Measurements from ENCODE around the gene PPP1R37.

PPP1R37 gene

GRCh38 chr19:45170146-45171106 is 77.4 kb downstream of the PPP1R37 start:
- no peak overlapping the region for H3K4me2 ChIP-seq (ENCODE audit: low read length)
- TF ChIP-seq CTCF (IDR thresholded peaks at IDR 0.05) = no peak
- no peak overlapping the region for H2AFZ ChIP-seq
- no peak overlapping the region for H3K9ac ChIP-seq
- H3K79me2 ChIP-seq = peaks cover 9% of the 10 kb centered on the region
- no peaks in the 10 kb centered on the region for H3K36me3 ChIP-seq (ENCODE audit: control insufficient read depth, insufficient read depth, low read length)
- H3K27me3 ChIP-seq (ENCODE audit: control insufficient read depth, insufficient read depth, low read length) = no peaks in the 10 kb centered on the region
- H3K4me3 ChIP-seq (ENCODE audit: low read depth, low read length) = no peak overlapping the region
- peak overlapping the region; percentile 6 for H3K27ac ChIP-seq
- no peaks in the 10 kb centered on the region for H3K9me3 ChIP-seq (ENCODE audit: control insufficient read depth, low read length)
- H3K4me1 ChIP-seq = no peaks in the 10 kb centered on the region

GRCh38 chr19:45171211-45171623 is 78.2 kb downstream of the PPP1R37 start:
- no peaks in the 10 kb centered on the region for H3K4me1 ChIP-seq
- no peak overlapping the region for H2AFZ ChIP-seq
- no peak for TF ChIP-seq CTCF (IDR thresholded peaks at IDR 0.05)
- H3K4me3 ChIP-seq (ENCODE audit: low read depth, low read length) = no peak overlapping the region
- no peaks in the 10 kb centered on the region for H3K9me3 ChIP-seq (ENCODE audit: control insufficient read depth, low read length)
- no peaks in the 10 kb centered on the region for H3K27me3 ChIP-seq (ENCODE audit: control insufficient read depth, insufficient read depth, low read length)
- H3K27ac ChIP-seq = peak overlapping the region; percentile 12
- peaks cover 9% of the 10 kb centered on the region for H3K79me2 ChIP-seq
- no peak overlapping the region for H3K9ac ChIP-seq
- H3K36me3 ChIP-seq (ENCODE audit: control insufficient read depth, insufficient read depth, low read length) = no peaks in the 10 kb centered on the region
- no peak overlapping the region for H3K4me2 ChIP-seq (ENCODE audit: low read length)

GRCh38 chr19:45172173-45172572 is 79.2 kb downstream of the PPP1R37 start:
- no peaks in the 10 kb centered on the region for H3K27me3 ChIP-seq (ENCODE audit: control insufficient read depth, insufficient read depth, low read length)
- no peaks in the 10 kb centered on the region for H3K9me3 ChIP-seq (ENCODE audit: control insufficient read depth, low read length)
- no peaks in the 10 kb centered on the region for H3K4me1 ChIP-seq
- TF ChIP-seq CTCF (IDR thresholded peaks at IDR 0.05) = no peak
- no peak overlapping the region for H3K27ac ChIP-seq
- no peak overlapping the region for H3K4me3 ChIP-seq (ENCODE audit: low read depth, low read length)
- no peak overlapping the region for H3K4me2 ChIP-seq (ENCODE audit: low read length)
- H3K79me2 ChIP-seq = peaks cover 9% of the 10 kb centered on the region
- no peaks in the 10 kb centered on the region for H3K36me3 ChIP-seq (ENCODE audit: control insufficient read depth, insufficient read depth, low read length)
- H3K9ac ChIP-seq = no peak overlapping the region
- no peak overlapping the region for H2AFZ ChIP-seq

GRCh38 chr19:45172611-45173208 is 79.7 kb downstream of the PPP1R37 start:
- H3K79me2 ChIP-seq = peaks cover 13% of the 10 kb centered on the region
- no peaks in the 10 kb centered on the region for H3K36me3 ChIP-seq (ENCODE audit: control insufficient read depth, insufficient read depth, low read length)
- H3K27ac ChIP-seq = no peak overlapping the region
- TF ChIP-seq CTCF (IDR thresholded peaks at IDR 0.05) = no peak
- H3K9ac ChIP-seq = no peak overlapping the region
- H3K4me3 ChIP-seq (ENCODE audit: low read depth, low read length) = no peak overlapping the region
- no peaks in the 10 kb centered on the region for H3K9me3 ChIP-seq (ENCODE audit: control insufficient read depth, low read length)
- peaks cover 4% of the 10 kb centered on the region for H3K4me1 ChIP-seq
- no peak overlapping the region for H3K4me2 ChIP-seq (ENCODE audit: low read length)
- H2AFZ ChIP-seq = no peak overlapping the region
- no peaks in the 10 kb centered on the region for H3K27me3 ChIP-seq (ENCODE audit: control insufficient read depth, insufficient read depth, low read length)

All from parathyroid adenoma (tissue), 2 donors.